ENCODE results near the gene MARCHF10. TPM values are rescaled to one million over a fixed set of nuclear protein-coding genes. Genes with fewer than 3 reads are reported as not detected.

Gene MARCHF10
- total and polyA plus RNA-seq, 9 of the 15 experiments (the other 6 are each of a cell fraction or from before 2014, with no cell fraction given), result not detected

DNA sequence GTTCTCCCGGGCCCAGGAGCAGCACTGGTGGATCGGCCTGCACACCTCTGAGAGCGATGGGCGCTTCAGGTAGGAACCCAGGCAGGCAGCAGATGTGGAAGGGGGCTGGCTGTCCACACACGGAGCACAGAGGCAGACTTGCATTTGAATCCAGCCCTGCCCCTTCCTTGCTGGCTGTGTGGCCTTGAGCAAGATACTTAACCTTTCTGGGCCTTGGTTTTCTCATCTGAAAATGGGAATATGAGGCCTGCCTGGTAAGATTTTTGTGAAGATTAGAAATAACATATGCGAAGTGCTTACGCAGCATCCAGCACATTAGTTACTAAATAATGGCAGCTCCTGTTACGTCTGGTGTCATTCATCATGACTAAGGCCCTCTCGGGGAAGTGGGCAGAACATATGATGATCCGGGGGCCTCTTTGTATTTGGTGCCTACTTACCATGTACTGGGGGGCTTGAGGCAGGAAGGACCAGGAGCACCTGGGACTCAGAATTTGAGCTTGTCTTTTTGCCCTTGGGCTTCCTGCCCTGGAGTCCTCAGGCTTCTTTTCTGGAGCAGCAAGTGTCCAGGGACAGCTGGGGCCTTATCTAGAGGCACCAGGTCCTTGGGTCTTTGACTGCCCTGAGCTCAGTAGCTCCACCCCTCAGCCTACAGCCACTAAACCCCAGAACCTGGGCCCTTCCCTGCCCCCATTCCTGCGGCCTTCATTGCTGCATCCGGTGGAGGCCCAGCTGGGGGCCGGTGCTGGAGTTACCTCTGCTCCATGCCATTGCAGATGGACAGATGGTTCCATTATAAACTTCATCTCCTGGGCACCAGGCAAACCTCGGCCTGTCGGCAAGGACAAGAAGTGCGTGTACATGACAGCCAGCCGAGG is 126.8 kb downstream of the MARCHF10 start (continued):
- no peak for TF ChIP-seq GMEB1 (CRISPR knock-in tag; IDR thresholded peaks at IDR 0.05)
- TF ChIP-seq MEF2D (tag; conservative IDR thresholded peaks at IDR 0.05; ENCODE audit: low read depth), result no peak
- TF ChIP-seq ZNF398 (CRISPR knock-in tag; IDR thresholded peaks at IDR 0.05), result no peak
- no peak for TF ChIP-seq ZNF217 (CRISPR knock-in tag; IDR thresholded peaks at IDR 0.05)
- TF ChIP-seq ZNF124 (CRISPR knock-in tag; IDR thresholded peaks at IDR 0.05), result no peak
- TF ChIP-seq PURB (CRISPR knock-in tag; IDR thresholded peaks at IDR 0.05; ENCODE audit: low read depth), result no peak
- no peak for TF ChIP-seq BDP1 (IDR thresholded peaks at IDR 0.05; ENCODE audit: insufficient read depth, insufficient read length)
- peak; percentile 19 to 30; a peak in 1 of 4 replicates for TF ChIP-seq FOXK2 (conservative IDR thresholded peaks at IDR 0.05 in 1 of 2, IDR thresholded peaks at IDR 0.05 in 1 of 2; ENCODE audit: low read depth in 2 of 2)
- TF ChIP-seq STAT5B (CRISPR knock-in tag; IDR thresholded peaks at IDR 0.05), result no peak
- no peak for TF ChIP-seq ZNF57 (CRISPR knock-in tag; IDR thresholded peaks at IDR 0.05)
- TF ChIP-seq NR2C2 (CRISPR knock-in tag; IDR thresholded peaks at IDR 0.05), result no peak
- TF ChIP-seq NR2C2 (tag; IDR thresholded peaks at IDR 0.05), result peak; percentile 46; the same call in 1 of the 2 replicates
- TF ChIP-seq ZNF263 (CRISPR knock-in tag; IDR thresholded peaks at IDR 0.05; ENCODE audit: borderline replicate concordance), result no peak
- TF ChIP-seq ZNF239 (CRISPR knock-in tag; IDR thresholded peaks at IDR 0.05), result no peak
- TF ChIP-seq, protein P1, sequence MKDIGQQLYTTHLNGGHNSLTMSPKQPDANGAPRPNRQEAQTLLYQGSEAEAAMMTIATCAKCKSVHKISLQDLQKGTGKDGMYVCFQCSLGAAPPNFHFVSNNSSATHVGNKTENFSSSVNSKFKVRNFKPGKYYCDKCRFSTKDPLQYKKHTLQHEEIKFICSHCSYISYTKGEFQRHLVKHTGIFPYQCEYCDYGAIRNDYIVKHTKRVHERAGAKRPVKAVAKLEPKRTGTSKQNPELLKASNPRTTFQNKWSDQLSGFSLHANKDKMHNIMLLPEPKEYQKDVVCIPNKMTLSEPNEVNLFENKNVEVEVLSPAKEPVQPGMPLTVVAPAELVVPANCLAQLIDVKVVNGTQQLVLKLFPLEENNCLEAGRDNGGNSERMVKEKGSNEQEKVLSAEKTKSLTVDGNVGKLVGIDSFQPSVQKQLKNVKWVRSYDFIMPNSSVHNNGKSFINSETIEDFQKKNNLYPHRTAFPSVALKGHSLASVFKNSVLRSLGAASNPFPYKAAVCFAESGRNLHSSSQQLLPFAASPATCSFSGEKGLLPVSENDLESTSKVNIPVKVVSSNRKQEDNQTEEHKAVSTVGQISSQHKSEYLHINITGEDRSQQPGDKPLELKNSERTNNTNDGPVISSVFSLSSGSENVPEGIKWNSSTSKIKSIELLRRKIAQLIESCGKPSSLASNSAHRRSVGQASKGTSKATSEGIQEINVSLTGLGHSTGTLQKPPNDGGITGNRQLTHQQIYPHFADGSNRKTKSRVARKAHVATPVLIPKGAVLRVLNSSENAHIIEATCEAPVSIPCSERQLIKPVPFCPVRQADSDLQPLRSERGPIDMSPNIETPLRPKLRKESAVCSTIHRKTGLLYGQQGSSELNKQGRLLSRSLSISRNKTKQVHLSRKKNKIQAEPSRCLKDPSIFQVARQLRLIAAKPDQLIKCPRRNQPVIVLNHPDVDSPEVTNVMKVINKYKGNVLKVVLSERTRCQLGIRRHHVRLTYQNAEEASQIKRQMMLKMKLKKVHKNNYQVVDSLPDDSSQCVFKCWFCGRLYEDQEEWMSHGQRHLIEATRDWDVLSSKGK (CRISPR knock-in tag; IDR thresholded peaks at IDR 0.05), result no peak
- TF ChIP-seq OTX1 (CRISPR knock-in tag; IDR thresholded peaks at IDR 0.05), result no peak
- peak; percentile 73 for TF ChIP-seq HDAC2 (IDR thresholded peaks at IDR 0.05)
- 0 out of 2 replicates have a peak, but pooled peaks have one; percentile 7 for TF ChIP-seq SPI1 (IDR thresholded peaks at IDR 0.05; ENCODE audit: borderline replicate concordance, low read depth, low read length)
- no peak for TF ChIP-seq EGR1 (conservative IDR thresholded peaks at IDR 0.05)
- peak; percentile 62; the same call in 1 of the 2 replicates for TF ChIP-seq MAFK (IDR thresholded peaks at IDR 0.05; ENCODE audit: low read length)
- TF ChIP-seq, protein P2, sequence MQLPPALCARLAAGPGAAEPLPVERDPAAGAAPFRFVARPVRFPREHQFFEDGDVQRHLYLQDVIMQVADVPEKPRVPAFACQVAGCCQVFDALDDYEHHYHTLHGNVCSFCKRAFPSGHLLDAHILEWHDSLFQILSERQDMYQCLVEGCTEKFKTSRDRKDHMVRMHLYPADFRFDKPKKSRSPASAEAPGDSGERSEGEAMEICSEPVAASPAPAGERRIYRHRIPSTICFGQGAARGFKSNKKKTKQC (CRISPR knock-in tag; IDR thresholded peaks at IDR 0.05), result no peak

Data from K562 (cell line).